Neural crest cell (in vitro differentiated cells): ENCODE data around the gene SPRN. TPM values are rescaled to one million over a fixed set of nuclear protein-coding genes. Genes with fewer than 3 reads are reported as not detected.

ENCODE experiments used
- DNase-seq: peaks from one replicate; pipeline ENCODE4 v3.0.0; 2021; ENCODE audit warnings: low read depth, mixed read lengths, low spot score
- H3K27ac Mint-ChIP-seq: one replicate; pipeline ENCODE4 v1.8.0; 2021; ENCODE audit warnings: mild to moderate bottlenecking, mixed read lengths; ENCODE audit not compliant: unreplicated experiment
- H3K27me3 Mint-ChIP-seq: 2 replicates; pipeline ENCODE4 v1.8.0; 2021; ENCODE audit warnings: low read depth, mild to moderate bottlenecking, mixed read lengths
- H3K36me3 Mint-ChIP-seq: 2 replicates; pipeline ENCODE4 v1.8.0; 2021; ENCODE audit warnings: low read depth, mild to moderate bottlenecking, mixed read lengths
- H3K4me1 Mint-ChIP-seq: 2 replicates; pipeline ENCODE4 v1.8.0; 2021; ENCODE audit warnings: mixed read lengths
- H3K4me3 Mint-ChIP-seq: one replicate; pipeline ENCODE4 v1.8.0; 2021; ENCODE audit warnings: mild to moderate bottlenecking, mixed read lengths
- H3K9me3 Mint-ChIP-seq: 2 replicates; pipeline ENCODE4 v1.8.0; 2021; ENCODE audit warnings: mixed read lengths
- CTCF ChIP-seq: fragments of 200-600 bp; sonication (generic); conservative IDR thresholded peaks from 2 replicates; pipeline ENCODE4 v1.5.0; 2021; ENCODE audit warnings: antibody characterized with exemption, mild to moderate bottlenecking
- total RNA-seq: library from RNA; stranded (reverse); gene quantifications from 2 replicates; pipeline ENCODE4 v1.2.1, GENCODE V29; 2021

SPRN gene
- total RNA-seq, 1 donor from 2014 or later, result 0.37 TPM

- H3K9me3 Mint-ChIP-seq, result peaks cover 10% of the 10 kb centered on the region
- no peak for TF ChIP-seq CTCF
- H3K4me3 Mint-ChIP-seq, result no peak overlapping the region
- no peak for DNase-seq
- H3K36me3 Mint-ChIP-seq, result peaks cover 3% of the 10 kb centered on the region
- no peak overlapping the region for H3K27ac Mint-ChIP-seq
- H3K4me1 Mint-ChIP-seq, result no peaks in the 10 kb centered on the region
- H3K27me3 Mint-ChIP-seq, result no peaks in the 10 kb centered on the region
These were observed 30.8 kb upstream of the SPRN start for GRCh38 chr10:133455196-133455595.

- H3K9me3 Mint-ChIP-seq, result peaks cover 12% of the 10 kb centered on the region
- TF ChIP-seq CTCF, result no peak
These were observed 29.9 kb upstream of the SPRN start for GRCh38 chr10:133454204-133454893.

GRCh38 chr10:133453516-133454203 is 29.2 kb upstream of the SPRN start, which contains the start of gene SCART1:
TSS of gene SCART1 (plus strand) at chr10:133453945. CDS start at chr10:133453998, 53 bp downstream.
- Mint-ChIP-seq H3K4me1 (no peaks in the 10 kb centered on the region), H3K9me3 (peaks cover 15% of the 10 kb centered on the region), H3K4me3 (no peak within 1 kb of the TSS), H3K27me3 (no peaks in the 10 kb centered on the region), H3K36me3 (peaks cover 8% of the 10 kb centered on the region), H3K27ac (no peak within 1 kb of the TSS)
- TF ChIP-seq CTCF, result no peak
- DNase-seq, result no peak

More at GRCh38 chr10:133454204-133454893, 29.9 kb upstream of the SPRN start:
- Mint-ChIP-seq H3K4me1 (no peaks in the 10 kb centered on the region), H3K36me3 (peaks cover 4% of the 10 kb centered on the region), H3K27me3 (no peaks in the 10 kb centered on the region), H3K4me3 (no peak overlapping the region), H3K27ac (no peak overlapping the region)
- DNase-seq, result no peak

GRCh38 chr10:133452453-133452852 is 28.0 kb upstream of the SPRN start:
- Mint-ChIP-seq H3K4me1 (no peaks in the 10 kb centered on the region), H3K4me3 (no peak overlapping the region), H3K27me3 (no peaks in the 10 kb centered on the region), H3K9me3 (peaks cover 23% of the 10 kb centered on the region), H3K36me3 (peaks cover 11% of the 10 kb centered on the region), H3K27ac (no peak overlapping the region)
- DNase-seq, result no peak
- no peak for TF ChIP-seq CTCF

DNA sequence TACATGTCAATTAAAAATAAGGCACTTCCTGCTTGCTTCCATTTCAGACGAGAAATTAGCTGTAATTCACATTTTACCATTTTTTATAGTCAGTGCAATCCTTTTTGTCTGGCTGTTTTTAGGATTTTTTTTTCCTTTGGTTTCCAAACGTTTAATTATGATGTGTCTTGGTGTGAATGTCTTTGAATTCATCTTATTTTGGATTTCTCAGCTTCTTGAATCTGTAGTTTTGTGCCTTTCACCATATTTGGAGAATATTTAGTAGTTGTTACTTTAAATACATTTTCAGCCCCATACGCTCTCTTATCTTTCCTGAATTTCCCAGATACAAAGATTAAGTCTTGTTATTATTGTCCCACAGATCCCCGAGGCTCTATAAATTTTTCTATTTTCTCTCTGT is 26.9 kb upstream of the SPRN start:
- no peak for DNase-seq
- no peak for TF ChIP-seq CTCF
- Mint-ChIP-seq H3K4me3 (no peak overlapping the region), H3K27ac (no peak overlapping the region), H3K36me3 (peaks cover 18% of the 10 kb centered on the region), H3K4me1 (no peaks in the 10 kb centered on the region), H3K9me3 (peaks cover 28% of the 10 kb centered on the region), H3K27me3 (no peaks in the 10 kb centered on the region)
